LHCN-M2 (cell line): ENCODE results near the gene POLR2E. TPM values are rescaled to one million over a fixed set of nuclear protein-coding genes. Genes with fewer than 3 reads are reported as not detected.

ENCODE experiments used
- DNase-seq: peaks from one replicate; pipeline ENCODE4 v3.0.0-alpha.2; 2012; ENCODE audit warnings: low read depth
- total RNA-seq: library from RNA; depleted of rRNA; stranded (reverse); fragments of >200 nt; gene quantifications from 2 replicates; pipeline ENCODE4 v1.2.3, GENCODE V29; 2014

Gene POLR2E
- total RNA-seq, 1 experiment from 2014 or later, result 277 TPM

DNA sequence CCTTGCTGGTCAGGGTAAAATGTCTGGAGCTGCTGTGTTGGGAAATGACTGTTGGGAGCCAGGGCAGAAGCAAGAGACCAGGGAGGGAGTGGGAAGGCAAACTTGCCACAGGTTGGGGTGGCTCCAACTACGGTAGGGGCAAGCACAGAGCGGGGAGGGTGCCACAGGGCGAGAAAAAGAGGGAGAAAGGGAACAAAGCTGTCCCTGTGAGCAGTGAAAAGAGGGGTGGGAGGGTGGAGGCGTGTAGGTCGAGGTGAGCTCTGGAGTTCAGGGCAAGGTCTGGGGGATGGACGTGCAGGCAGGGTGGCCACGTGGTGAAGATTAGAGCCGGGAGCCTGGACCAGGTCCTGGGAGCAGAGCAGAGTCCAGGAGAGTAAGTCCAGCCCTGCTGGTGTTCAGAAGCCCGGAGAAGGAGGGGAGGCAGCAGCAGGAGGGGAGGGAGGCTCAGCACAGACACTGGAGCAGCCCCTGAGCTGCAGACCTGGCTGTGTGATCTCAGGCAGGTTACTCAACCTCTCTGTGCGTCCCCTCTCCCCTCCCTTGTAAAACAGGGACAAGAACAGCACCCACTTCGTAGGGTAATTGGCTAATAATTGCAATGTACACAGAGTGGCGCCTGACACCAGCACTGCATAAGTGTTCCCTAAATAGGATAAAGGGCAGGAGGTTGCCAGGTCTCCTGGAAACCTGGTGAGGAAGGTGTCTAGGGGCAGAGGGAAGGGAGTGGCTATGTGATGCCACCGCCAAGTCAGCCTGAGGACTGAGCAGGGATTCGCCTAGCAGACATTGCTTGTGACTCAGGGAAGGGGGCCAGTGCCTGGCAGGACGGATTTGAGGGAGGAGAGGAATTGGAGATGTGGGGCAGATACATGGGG, 3.2 kb upstream of the POLR2E start:
- DNase-seq, result no peak

DNA sequence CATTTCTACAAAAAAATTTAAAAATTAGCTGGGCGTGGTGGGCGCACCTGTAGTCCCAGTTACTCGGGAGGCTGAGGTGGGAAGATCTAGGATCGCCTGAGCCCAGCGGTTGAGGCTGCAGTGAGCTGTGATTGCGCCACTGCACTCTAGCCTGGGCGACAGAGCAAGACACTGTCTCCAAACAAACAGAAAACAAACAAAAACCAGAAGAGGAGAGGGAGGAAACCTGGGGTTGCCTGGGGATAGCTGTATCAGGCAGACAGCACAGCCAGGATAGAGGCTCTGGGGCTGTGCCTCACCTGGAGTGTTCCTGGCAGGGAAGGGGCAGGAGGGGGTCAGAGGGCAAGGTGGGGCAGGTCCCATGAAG, 2.6 kb upstream of the POLR2E start:
- DNase-seq, result no peak

DNA sequence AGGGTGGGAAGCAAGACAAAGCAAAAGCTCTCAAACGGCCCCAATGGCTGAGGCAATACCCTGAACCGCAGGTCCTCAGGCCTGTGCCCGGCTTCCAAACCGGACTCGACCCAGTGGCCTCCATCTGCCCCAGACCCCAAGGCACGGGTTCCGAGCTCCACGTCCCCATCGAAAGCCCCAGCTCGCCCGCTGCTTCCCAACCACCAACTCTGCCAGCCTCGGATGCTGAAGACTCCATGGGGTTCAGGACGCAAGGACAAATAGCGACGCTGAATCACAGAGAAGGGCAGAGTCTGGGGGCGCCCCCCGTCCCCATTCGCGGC, 559 bp downstream of the POLR2E start:
- DNase-seq, result no peak

DNA sequence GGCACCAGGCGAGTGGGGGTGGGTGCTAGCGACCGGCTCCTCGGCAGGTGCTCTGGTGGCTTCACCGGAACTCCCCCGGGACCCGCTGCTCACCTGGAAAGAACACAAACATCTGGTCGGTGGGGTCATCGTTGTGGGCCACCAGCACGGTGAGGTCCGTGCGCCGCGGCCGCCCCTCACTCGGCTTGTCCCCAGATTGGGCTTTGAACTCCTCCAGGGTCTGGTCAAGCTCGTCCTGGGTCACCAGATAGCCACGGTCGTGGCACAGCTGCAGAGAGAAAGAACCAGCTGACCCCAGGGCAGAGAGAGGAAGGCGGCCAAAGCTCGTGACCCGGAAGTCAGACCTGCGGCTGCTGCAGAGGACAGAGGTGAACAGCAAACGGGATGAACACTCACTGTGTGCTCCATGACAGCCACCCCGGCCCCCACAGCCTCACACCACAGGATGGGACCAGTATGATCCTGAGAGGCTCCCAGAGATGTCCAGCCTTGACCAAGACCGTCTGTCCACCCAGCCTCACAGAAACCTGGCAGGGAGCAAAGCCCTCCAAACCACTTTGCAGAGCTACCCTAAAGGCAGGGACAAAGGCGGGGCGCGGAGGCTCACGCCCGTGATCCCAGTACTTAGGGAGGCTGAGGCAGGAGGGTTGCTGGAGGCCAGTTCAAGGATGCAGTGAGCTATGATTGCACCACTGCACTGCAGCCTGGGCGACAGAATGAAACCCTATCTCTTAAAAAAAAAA, 1.2 kb downstream of the POLR2E start:
- DNase-seq, result no peak

DNA sequence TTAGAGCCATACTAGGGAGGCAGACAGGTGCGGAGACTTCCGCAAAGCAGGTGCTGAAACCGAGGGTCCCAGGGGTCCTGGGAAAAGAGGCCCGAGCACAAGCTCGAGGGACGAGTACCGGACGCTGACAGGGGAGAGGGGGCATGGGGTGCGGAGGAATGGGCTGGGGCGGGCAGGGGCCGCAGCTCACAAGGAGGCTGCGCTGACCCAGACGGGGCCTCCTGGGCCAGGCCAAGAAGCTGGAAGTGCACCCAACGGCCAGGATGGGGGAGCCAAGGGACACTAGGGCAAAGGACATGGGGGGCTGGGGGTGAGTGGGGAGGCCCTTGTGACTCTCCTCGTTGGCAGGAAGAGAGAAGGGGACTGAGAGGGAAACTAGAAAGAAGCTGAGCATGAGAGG, 1.8 kb downstream of the POLR2E start:
- DNase-seq, result no peak

DNA sequence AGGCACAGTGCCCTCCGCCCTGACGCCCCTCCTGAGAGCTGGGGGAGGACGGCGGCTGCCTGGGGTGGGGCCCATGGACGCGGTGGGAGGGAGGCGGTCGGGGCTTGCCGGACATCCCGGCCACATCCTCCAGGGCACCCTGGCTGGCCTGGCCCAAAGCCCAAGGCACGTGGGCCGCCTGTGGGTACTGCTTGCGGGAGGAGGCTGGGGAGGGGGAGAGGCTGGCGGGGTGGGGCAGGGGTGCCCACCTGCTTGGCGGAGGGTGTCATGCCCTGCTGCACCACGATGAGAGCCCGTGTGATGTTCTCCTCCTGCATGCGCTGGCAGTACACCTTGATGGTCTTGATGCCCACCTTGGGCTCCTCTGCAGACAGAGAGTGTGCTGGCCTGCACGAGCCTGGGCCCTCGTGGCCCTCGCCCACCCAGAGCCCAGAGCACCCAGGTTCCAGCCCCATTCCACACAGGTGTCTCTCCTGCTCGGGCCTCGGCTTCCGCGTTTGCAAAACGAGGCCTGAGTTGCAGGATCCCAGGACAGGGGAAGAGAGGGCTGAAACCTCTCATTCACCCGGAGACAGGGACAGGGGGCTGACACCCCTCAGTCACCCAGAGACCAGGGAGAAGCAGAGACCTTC, 3.5 kb downstream of the POLR2E start:
- no peak for DNase-seq

DNA sequence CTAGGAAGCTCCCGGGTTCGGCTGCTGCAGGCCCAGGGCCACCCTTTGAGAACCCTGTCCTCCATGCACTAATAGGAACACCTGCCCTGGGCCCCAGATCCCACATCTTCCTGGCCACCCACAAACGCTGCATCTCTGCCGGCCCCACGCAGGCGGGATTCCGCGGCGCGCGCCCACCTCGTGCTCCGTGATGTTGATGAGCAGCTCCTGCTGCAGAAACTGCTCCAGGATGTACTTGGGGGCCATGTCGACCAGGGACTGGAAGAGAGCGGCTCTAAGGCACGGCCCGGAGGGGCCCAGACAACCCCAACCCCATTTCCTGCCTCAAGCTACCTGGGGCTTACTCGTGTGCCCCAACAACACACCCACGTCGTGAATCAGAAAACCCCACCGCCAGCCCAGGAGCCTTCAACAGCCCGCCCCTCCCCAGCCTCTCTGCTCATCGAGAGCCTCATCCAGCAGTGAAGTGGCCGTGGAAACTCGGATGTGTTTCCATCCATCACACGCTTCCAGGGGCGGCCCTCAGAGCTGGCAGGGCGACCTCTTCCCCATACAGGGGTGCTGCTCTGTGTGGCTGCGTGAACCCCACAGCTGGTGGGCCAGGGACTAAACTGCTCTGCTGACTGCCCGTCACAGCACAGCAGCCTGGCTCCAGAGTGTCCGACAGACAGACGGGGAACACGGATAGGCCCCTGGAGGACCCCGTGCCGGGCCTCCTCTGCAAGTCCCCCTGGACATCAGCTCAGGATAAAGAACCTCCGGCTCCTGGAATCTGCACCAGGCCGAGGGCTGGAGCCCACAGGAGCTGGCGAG, 4.2 kb downstream of the POLR2E start:
- no peak for DNase-seq

DNA sequence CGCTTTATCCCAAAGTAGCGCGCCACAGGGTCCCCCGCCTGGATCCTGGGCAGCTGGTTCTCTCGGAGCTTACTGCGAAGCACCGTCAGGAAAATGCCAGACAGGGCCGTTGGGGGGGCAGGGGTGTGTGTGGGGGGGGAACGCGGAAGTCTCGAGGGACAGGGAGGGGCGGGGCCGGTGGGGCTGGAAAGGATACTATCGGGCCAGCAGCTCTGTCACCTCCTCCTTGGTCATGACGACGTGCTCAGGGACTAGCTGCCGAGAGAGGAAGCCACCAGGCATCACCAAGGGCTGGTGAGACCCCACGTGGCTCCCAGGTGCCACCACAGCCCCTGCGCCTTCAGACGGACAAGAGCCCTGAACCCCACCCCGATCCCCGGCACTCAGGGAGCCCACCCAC, 5.3 kb downstream of the POLR2E start:
- no peak for DNase-seq

DNA sequence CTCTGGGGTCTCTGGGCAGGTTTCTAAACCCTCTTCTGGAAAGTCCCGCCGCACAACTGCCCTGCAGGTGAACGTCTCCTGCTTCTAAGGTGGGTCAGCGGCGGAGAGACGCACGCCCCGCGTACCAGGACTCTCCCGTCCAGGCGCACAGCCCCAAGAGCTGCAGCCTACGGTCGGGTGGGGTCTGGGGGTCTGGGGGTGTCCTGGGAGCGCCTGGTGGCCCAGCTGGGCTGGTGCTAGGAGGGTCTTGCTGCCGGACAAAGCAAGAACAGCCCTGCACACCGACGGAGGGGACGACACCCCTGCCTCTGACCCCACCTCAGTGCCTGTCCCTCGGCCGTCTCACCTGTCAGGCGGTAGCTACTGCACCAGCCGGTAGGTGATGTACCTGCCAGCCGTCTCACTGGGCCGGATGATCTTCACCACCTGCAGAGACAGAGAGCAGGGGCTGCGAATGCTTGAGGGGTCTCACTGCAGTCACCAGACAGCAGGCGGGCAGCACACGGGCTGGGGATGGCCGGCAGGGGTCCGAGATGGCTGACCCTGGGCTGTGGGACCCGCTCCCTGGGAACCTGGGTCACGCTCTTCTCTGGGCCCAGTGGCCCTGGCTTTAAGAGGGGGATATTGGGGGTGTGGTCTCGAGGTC, 5.9 kb downstream of the POLR2E start:
- DNase-seq, result no peak

DNA sequence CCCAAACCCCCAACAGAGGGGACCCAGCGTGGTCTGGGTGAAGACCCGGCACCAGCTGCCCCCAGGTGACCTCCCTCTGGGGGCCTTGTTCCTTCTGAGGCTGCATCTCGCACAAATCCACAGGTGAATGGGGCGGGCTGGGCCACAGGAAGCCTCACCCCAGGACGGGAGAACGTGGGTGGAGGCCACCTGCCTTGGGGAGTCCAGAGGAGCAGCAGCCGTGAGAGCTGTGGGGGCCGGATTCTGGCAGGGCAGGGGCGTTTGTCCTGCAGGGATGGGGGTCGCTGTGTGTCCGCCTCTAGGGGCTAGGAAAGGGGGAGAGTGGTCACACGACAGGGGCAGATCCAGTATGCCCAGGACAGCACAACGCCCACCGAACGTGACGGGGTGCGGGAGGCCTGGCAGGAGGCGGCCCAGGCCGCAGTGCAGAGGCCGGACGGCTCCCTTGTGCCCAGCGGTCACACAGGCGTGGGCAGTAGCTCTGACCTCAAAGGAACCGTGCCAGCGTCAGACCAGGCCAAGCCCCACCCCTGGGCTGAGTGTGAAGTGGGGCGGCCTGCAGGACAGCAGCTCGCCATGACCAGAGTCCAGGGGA, 6.7 kb downstream of the POLR2E start:
- DNase-seq, result no peak

DNA sequence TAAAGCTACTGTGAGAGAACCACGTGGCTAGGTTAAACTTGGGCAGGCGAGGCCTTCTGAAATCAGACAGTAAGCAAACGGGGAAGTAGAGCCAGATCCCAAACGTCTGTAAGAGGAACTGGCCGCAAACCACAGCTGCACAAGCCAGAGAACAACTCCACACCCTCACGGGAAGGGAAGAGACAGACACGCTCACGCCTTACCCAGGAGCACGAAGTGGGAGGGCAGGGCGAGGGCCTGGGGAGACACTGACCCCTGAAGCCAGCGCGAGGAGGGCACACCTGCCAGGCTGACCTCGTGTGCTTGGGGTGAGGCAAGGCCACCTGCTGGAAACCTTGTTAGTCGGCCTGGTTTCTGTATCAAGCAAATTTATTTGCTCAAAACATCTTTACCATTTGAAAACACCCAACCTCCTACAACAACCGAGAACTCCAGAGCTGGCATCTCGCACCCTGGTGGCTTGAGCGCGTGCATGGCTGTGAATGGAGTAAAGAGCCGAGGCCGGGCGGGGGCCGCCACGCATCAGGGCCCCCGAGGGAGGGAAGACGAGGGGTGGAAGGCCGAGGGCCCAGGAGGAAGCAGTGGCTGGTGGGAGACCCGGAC, 7.3 kb downstream of the POLR2E start:
- no peak for DNase-seq

DNA sequence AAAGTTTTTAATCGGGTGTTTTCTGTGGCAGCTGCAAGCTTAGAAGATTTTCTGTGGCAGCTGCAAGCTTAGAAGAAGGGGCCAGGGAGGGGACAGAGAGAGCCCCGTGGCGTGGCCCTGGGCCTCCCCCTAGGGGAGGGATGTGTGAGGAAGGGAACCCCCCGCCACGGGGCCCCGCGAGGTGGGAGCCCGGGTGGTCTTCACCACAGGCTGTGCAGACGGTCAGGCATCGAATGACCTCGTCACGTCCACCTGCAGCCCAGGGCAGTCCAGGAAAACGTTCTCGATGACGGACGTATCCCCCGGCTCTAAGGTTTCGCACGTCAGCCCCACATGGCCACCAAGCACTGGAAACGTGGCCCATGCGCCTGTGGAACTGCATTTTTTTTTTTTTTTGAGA, 8.6 kb downstream of the POLR2E start:
- no peak for DNase-seq

DNA sequence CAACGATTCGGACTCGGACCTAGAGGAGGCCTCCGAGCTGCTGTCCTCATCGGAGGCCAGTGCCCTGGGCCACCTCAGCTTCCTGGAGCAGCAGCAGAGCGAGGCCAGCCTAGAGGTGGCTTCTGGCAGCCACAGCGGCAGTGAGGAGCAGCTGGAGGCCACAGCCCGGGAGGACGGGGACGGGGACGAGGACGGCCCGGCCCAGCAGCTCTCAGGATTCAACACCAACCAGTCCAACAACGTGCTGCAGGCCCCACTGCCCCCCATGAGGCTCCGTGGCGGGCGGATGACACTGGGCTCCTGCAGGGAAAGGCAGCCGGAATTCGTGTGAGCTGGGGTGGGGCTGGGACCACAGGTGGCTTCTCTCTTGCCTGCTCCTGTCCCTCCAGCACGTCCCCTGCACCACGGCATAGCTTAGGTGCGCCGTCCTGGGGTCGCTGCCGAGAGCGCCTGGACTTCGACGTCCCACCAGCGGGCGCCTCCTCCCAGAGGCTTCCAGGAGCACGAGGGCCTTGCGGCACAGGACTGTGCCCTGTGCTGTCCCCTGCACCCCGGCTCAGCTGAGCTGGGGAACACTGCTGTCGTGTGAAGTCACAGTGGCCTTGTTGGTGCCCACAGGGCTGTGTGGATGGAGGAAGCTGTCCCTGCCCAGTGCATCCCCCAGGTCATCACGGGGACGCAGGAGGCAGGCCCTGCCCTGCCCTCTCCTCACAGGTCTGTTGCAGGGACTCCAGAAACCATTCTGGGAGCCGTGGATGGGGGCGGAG, 9.3 kb downstream of the POLR2E start:
- no peak for DNase-seq

DNA sequence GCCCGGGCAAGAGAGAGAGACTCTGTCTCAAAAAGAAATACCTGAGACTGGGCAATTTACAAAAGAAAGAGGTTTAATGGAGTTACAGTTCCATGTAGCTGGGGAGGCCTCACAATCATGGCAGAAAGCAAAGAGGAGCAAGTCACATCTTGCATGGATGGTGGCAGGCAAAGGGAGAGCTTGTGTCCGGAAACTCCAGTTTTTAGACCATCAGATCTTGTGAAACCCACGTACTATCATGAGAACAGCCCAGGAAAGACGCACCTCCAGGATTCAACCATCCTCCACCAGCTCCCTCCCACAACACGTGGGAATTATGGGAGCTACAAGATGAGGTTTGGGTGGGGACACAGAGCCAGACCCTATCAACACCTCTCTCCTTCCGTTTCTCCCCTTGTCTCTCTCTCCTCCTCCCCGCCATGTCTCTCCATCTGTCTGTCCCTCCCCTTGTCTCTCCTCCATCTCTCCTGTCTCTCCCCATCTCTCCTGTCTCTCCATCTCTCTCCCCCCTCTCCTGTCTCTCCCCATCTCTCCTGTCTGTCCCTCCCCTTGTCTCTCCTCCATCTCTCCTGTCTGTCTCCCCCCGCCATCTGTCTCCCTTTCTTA, 10.0 kb downstream of the POLR2E start:
- DNase-seq, result no peak

DNA sequence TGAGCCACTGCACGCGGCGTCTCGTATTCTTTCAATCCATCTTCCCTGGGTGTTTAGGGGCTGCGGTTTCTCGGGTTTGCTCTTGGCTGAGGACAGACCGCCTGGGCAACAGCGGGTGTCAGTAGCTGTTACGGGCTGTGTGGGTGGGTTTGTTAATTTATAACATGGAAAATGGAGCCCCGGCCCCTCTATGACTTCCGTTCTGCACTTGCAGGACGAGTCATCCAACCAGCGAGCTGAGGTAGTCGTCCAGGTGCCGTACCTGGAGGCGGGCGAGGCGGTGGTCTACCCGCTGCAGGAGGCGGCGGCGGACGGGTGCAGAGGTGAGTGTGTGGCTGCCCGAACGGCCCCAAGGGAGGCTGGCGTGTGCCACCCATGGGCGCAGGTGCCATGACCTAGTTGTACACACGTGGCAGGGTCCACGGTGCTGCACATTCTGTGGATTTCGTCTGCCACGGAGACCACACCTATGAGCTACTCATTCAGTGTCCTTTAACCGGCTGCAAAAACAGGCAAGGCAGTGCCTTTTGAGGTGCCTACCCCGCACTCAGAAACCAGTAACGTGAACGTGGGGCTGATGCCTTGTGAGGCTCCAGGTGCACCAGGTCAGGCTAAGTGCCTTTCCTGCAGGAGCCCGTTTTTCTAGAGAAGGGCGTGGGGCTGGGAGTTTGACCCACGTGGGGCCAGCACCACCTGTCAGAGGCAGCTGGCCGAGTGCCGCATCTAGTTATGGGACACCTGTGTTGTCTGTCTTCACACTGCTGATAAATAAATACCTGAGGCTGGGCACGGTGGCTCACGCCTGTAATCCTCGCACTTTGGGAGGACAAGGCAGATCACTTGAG, 10.9 kb downstream of the POLR2E start:
- DNase-seq, result no peak

DNA sequence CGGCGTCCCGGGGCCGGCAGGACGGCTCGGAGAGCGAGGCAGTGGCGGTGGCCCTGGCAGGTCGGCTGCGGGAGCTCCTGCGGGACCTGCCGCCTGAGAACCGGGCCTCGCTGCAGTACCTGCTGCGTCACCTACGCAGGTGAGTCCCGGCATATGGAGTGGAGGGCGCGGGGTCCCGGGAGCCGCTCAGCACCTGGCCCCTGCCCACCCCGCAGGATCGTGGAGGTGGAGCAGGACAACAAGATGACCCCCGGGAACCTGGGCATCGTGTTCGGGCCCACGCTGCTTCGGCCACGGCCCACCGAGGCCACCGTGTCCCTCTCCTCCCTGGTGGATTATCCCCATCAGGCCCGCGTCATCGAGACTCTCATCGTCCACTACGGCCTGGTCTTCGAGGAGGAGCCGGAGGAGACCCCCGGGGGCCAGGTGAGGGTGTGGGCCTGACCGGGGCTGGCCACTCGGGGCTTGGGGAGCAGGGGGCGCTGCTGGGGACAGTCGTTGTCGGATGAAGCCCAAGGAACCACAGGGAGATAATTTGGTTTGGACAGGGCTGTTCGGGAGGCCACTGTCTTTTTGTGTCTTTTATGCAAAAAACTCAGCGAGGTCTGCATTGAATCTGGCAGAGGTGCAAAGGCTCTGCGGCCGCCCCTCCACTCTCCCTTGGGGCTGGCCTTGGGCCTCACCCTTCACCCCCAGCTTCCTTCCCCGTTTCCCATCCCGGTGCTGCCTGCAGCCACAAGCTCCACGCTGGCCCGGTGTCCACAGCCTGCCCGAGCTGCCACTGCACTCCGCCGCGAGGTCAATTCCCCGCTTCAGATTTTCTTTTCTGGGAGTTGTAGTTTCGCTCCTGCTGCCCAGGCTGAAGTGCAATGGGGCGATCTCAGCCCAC, 12.0 kb downstream of the POLR2E start:
- DNase-seq, result no peak

DNA sequence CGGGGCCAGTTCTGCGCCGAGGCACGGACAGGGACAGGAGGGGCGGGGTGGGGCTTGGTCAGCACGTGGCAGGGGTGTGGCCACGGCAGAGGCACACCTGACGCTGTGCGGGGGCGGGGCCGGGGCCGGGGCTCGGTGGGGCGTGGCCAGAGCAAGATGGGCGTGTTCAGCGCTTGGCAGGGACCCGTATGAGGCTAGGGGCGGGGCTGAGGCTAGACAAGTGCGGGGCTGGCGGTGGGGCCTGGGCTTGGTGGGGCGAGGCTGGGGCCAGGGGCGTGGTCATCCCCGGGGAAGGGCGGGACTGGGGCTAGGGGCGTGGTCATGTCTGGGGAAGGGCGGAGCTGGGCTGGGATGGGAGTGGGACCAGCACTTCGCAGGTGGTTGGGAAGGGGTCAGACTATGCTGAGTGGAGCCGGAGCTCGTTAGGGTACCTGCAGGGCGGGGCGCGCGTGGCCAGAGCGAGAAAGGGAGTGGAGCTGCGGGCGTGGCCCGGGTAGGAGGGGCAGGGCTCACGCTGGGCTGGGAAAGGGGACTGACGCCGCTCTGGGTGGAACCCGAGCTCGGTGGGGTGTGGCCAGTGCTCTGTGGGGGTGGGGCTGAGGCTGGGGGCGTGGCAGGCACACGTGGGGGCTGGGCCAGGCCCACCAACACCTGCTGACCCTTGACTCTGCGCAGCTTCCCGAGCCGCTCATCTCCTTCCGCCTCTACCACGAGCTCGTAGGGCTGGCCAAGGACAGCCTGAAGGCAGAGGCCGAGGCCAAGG, 12.8 kb downstream of the POLR2E start:
- DNase-seq, result no peak
